Breast epithelium (tissue), 3 donors: ENCODE results near the gene GAN.

Source experiments
- POLR2A ChIP-seq: fragments of 450-650 bp; IDR thresholded peaks from one replicate; pipeline ENCODE4 v1.6.1; 2016; ENCODE audit warnings: antibody characterized with exemption, mild to moderate bottlenecking, moderate library complexity
- POLR2AphosphoS5 ChIP-seq, 3 donors: sonication (generic); formaldehyde crosslinking; IDR thresholded peaks; one replicate each; pipeline ENCODE4 v1.6.1; 2017; ENCODE audit warnings: antibody characterized with exemption in 3 of 3
- TF ChIP-seq, protein P1 (sequence below), 3 donors: fragments of 450-650 bp; IDR thresholded peaks; one replicate each; pipeline ENCODE4 v1.5.1; 2016 to 2017; ENCODE audit warnings: antibody characterized with exemption in 3 of 3, mild to moderate bottlenecking in 3 of 3, moderate library complexity in 3 of 3

- TF ChIP-seq POLR2A = no peak
- TF ChIP-seq, protein P1, sequence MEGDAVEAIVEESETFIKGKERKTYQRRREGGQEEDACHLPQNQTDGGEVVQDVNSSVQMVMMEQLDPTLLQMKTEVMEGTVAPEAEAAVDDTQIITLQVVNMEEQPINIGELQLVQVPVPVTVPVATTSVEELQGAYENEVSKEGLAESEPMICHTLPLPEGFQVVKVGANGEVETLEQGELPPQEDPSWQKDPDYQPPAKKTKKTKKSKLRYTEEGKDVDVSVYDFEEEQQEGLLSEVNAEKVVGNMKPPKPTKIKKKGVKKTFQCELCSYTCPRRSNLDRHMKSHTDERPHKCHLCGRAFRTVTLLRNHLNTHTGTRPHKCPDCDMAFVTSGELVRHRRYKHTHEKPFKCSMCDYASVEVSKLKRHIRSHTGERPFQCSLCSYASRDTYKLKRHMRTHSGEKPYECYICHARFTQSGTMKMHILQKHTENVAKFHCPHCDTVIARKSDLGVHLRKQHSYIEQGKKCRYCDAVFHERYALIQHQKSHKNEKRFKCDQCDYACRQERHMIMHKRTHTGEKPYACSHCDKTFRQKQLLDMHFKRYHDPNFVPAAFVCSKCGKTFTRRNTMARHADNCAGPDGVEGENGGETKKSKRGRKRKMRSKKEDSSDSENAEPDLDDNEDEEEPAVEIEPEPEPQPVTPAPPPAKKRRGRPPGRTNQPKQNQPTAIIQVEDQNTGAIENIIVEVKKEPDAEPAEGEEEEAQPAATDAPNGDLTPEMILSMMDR (IDR thresholded peaks at IDR 0.05) = no peak
- TF ChIP-seq POLR2AphosphoS5 (IDR thresholded peaks at IDR 0.05) = no peak
These were observed 4.6 kb upstream of the GAN start for GRCh38 chr16:81310045-81310644.
